HG02970 (cell line): ENCODE results near the gene CDC73.

Experiments used
- ATAC-seq: cut with Tn5 transposase; IDR thresholded peaks from one replicate; pipeline ENCODE4 v1.9.1; 2021; ENCODE audit warnings: mild to moderate bottlenecking, moderate library complexity, moderate number of reproducible peaks; ENCODE audit not compliant: unreplicated experiment, low FRiP score

Gene CDC73

GRCh38 chr1:193121616-193122593 is at the start of gene CDC73:
Gene CDC73, plus strand, starts transcription at chr1:193122031. Its CDS starts 170 bp downstream, at chr1:193122201.
- peak; percentile 95 for ATAC-seq

GRCh38 chr1:193077991-193078390 is 43.8 kb upstream of the CDC73 start:
- ATAC-seq = no peak

- no peak for ATAC-seq
These were observed 42.6 kb upstream of the CDC73 start for GRCh38 chr1:193079187-193079586.

GRCh38 chr1:193083365-193084088 is 38.3 kb upstream of the CDC73 start:
- peak; percentile 75 for ATAC-seq

GRCh38 chr1:193085263-193085662 is 36.6 kb upstream of the CDC73 start:
- ATAC-seq = no peak

- no peak for ATAC-seq
These were observed 35.5 kb upstream of the CDC73 start for GRCh38 chr1:193086342-193086741.

- ATAC-seq = no peak
These were observed 33.9 kb upstream of the CDC73 start for GRCh38 chr1:193087893-193088292.

GRCh38 chr1:193090865-193091264 is 31.0 kb upstream of the CDC73 start:
- no peak for ATAC-seq

GRCh38 chr1:193094112-193094511 is 27.7 kb upstream of the CDC73 start:
- ATAC-seq = no peak

- no peak for ATAC-seq
These were observed 19.2 kb upstream of the CDC73 start for GRCh38 chr1:193102662-193103061.

GRCh38 chr1:193103759-193104501 is 17.9 kb upstream of the CDC73 start:
- no peak for ATAC-seq

GRCh38 chr1:193104502-193104906 is 17.3 kb upstream of the CDC73 start:
- ATAC-seq = peak; percentile 22

GRCh38 chr1:193104907-193105820 is 16.7 kb upstream of the CDC73 start, which contains the start of gene GLRX2:
Gene GLRX2, minus strand, starts transcription at chr1:193105414. Its CDS starts 32 bp downstream, at chr1:193105382.
- peak; percentile 88 for ATAC-seq

GRCh38 chr1:193105821-193106177 is 16.0 kb upstream of the CDC73 start:
- no peak for ATAC-seq

- ATAC-seq = no peak
These were observed 13.4 kb upstream of the CDC73 start for GRCh38 chr1:193108471-193108870.

GRCh38 chr1:193109619-193110018 is 12.2 kb upstream of the CDC73 start:
- ATAC-seq = no peak

- no peak for ATAC-seq
These were observed 11.6 kb upstream of the CDC73 start for GRCh38 chr1:193110246-193110645.

GRCh38 chr1:193110864-193111263 is 11.0 kb upstream of the CDC73 start:
- ATAC-seq = no peak

GRCh38 chr1:193111641-193112090 is 10.2 kb upstream of the CDC73 start:
- no peak for ATAC-seq
